AG09319 (cell line): Measurements from ENCODE around the gene GET3.

Experiments
- DNase-seq: peaks from one replicate; pipeline ENCODE4 v3.0.0-alpha.2; 2010; ENCODE audit warnings: low read depth; ENCODE audit errors: extremely low read depth
- TF ChIP-seq, protein P1 (sequence below): IDR thresholded peaks from 2 replicates; pipeline ENCODE4 v1.5.1; 2011; ENCODE audit warnings: low read depth, mild to moderate bottlenecking, inconsistent platforms, low read length, moderate library complexity

Gene GET3

DNA sequence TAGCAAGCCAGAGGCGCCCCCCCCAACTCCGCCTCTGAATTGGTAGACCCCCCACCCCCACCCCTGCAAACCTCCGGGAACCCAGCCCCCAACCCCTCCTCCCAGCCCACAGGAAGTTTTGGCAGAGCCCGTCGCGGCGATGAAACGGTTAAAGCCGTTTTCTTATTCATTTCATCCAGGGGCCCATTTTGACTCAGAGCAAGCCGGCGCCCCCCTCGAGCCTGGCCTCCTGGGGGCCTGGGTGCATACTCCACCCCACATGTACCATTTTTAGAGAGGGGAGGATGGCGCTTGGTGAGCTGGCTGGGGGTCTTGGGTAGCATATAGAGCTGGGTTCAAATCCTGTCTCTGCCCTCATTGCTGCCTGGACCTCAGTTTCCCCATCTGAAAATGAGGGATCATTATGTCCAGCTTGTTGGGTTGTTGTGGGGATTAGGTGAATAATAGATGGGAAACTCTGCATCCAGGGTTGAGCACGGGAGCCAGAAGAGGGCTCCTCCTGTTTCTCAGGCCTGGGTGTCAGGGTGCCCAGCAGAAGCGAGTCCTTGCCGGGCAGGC, 46.1 kb downstream of the GET3 start:
- DNase-seq: no peak
- TF ChIP-seq, protein P1, sequence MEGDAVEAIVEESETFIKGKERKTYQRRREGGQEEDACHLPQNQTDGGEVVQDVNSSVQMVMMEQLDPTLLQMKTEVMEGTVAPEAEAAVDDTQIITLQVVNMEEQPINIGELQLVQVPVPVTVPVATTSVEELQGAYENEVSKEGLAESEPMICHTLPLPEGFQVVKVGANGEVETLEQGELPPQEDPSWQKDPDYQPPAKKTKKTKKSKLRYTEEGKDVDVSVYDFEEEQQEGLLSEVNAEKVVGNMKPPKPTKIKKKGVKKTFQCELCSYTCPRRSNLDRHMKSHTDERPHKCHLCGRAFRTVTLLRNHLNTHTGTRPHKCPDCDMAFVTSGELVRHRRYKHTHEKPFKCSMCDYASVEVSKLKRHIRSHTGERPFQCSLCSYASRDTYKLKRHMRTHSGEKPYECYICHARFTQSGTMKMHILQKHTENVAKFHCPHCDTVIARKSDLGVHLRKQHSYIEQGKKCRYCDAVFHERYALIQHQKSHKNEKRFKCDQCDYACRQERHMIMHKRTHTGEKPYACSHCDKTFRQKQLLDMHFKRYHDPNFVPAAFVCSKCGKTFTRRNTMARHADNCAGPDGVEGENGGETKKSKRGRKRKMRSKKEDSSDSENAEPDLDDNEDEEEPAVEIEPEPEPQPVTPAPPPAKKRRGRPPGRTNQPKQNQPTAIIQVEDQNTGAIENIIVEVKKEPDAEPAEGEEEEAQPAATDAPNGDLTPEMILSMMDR: no peak

DNA sequence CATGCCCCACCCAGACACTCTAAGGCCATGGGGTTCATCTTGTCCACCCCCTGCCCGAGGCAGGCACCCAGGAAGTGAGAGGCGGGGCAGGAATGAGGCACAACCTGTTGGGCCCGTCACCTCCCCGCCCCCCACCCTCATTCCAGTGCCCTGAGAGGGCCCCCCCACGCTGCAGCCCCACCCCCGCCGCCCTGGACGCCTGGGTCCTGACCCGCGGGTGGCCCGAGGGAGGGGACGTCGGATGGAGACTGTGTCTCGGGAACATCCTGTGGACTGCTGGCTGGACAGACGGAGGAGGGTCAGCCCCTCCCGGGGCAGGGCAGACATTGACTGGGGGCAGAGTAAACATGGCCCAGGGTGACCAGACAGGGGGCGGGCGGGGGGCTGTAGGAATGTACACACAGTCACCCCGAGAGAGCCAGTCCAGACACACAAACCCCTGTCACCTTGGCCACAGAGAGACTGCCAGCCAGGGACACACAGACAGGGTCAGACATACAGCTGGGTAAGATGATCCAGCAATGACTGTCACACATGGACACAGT, 46.6 kb downstream of the GET3 start:
- no peak for DNase-seq

DNA sequence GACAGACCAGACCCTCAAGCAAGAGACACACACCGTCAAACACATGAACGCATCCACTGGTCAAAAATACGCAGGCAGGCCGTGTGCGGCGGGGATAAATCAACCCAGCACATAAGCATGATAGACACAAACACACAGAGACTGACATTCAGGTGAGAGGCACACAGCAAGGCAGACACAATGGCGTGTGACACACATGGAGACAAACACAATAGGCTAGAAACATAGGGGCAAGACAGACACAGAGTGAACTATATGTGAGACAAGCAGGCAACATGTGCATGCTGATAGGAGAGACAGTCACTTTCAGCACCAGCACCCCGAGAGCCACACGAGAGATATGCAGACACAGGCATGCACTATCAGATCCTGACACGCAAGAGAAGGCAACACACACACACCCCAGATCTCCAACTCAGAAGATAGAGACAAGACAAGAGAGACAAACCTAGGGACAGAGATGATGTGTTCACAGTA, 47.1 kb downstream of the GET3 start:
- TF ChIP-seq, protein P1: no peak
- DNase-seq: no peak

More for the DNA sequence above, 46.6 kb downstream of the GET3 start:
- TF ChIP-seq, protein P1: no peak

DNA sequence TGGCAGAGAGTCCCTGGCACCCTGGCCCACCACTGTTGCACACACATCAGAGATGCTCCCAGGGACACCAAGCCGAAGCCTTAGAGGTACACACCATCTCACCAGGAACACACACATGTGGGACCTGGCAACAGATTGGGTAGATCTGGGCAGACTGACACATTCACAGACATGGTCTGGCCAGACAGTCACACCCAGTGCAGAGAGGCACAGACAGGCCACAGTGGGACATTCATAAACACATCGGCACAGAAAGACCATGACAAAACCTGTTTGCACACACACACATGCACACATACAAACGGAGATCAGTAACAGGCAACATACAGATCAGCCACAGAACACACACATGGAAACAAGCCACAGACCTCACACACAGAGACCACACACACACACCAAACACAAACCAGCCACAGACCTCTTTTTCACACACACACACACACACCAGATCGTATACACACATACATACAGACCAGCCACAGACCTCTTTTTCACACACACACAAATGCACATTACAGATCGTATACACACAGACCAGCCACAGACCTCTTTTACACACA, 47.7 kb downstream of the GET3 start:
- no peak for DNase-seq
- TF ChIP-seq, protein P1: no peak

DNA sequence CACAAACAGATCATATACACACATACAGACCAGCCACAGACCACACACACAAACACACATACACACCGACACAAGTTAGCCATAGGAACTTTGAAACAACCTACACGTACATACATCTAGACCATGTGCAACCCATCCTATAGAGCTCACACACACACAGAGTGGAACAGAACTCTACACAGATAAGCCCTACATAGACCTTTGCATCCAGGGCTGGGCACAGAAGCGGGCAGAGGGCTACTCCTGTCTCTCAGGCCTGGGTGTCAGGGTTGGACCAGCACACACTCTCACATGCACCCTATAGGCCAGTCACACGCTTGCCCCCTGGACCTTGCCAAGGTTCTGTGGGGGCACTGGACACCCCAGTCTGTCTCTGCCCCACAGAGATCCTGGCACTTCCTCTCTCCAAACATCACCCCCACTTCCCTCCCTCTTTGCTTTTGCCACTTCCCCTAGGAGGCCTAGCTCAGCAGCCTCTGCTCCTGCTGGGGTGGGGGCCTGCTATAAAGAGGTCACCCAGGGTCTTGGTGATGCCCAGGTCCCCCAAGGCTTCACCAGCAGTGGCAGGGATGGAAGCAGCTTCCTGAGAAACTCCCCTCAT, 48.2 kb downstream of the GET3 start:
- no peak for DNase-seq
- TF ChIP-seq, protein P1: no peak

DNA sequence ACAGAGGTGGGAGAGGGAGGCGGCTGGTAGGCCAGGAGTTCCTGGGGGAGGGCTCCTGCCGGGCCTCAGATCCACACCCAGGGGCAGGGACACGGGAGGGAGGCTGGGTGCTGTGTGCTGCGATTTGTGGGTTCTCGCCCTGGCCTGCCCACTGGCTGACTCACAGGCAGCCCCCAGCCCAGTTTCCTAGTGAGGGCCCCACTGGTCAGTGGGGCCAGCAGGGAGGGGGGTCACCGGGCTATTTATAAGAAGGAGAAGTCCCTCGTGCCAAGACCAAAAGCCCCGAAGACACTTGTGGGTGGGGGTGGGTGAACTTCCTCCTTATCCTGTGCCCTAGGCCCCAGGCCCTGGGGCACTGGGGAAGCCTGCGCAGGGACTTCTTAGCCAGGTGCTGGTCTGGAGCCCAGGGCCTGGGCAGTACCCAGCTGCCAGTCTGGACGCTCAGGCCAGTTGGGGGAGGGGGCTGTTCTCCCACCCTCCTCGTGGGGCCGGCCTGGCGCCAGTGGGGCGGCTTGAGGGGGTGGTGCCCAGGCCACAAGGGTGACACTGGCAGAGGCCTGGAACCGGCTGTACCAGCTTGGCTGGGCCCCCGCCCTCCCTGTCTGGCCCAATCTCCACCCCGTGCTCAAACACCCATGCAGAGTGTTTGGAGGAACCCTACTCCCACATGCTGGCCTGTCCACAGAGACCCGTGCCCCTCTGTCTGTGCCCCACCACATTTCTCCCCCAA, 49.0 kb downstream of the GET3 start:
- TF ChIP-seq, protein P1: no peak

More for the DNA sequence above, 49.0 kb downstream of the GET3 start:
- no peak for DNase-seq
